HUES64 (cell line): ENCODE measurements around the gene P2RX5. TPM values are rescaled to one million over a fixed set of nuclear protein-coding genes. Genes with fewer than 3 reads are reported as not detected.
"Not testable (repeated sequence)": the region's sequence is repeated elsewhere in the genome, so short reads cannot be mapped to it uniquely, and the experiment has no call there.

Experiments
- H3K27ac ChIP-seq: 2 replicates; pipeline ENCODE4 v1.7.0; 2013; ENCODE audit warnings: low read depth, low read length, inconsistent platforms
- H3K27me3 ChIP-seq: 2 replicates; pipeline ENCODE4 v1.6.1; 2013; ENCODE audit warnings: mild to moderate bottlenecking, low read length; ENCODE audit not compliant: insufficient read depth
- H3K36me3 ChIP-seq: 2 replicates; pipeline ENCODE4 v1.6.1; 2013; ENCODE audit warnings: mild to moderate bottlenecking, low read length; ENCODE audit not compliant: insufficient read depth
- H3K4me1 ChIP-seq: 2 replicates; pipeline ENCODE4 v1.6.1; 2013; ENCODE audit warnings: mild to moderate bottlenecking, low read length, moderate library complexity; ENCODE audit not compliant: insufficient read depth
- H3K4me3 ChIP-seq: 2 replicates; pipeline ENCODE4 v1.5.1; 2013; ENCODE audit warnings: mild to moderate bottlenecking, low read length, moderate library complexity
- H3K9ac ChIP-seq: 2 replicates; pipeline ENCODE4 v1.6.1; 2013; ENCODE audit warnings: mild to moderate bottlenecking, low read depth, low read length
- H3K9me3 ChIP-seq: 2 replicates; pipeline ENCODE4 v1.6.1; 2013; ENCODE audit warnings: low read depth, low read length; ENCODE audit not compliant: insufficient read depth
- WGBS: fragments of 150-250, 120-280 bp; methylation state at CpG from one replicate; pipeline ENCODE4 v1.1.7; 2013; ENCODE audit warnings: missing lambda C conversion rate; 5-methylcytosine and 5-hydroxymethylcytosine counted together
- polyA plus RNA-seq, 2 experiments: library from polyadenylated mRNA; stranded (reverse); fragments of 50-300 nt; gene quantifications; one replicate each; pipeline ENCODE4 v1.2.3, GENCODE V29; 2013

Gene P2RX5
- 4.9 TPM for polyA plus RNA-seq (2013, experiment 1 of 2)
- 2.7 TPM for polyA plus RNA-seq (2013, experiment 2 of 2)

GRCh38 chr17:3695723-3696411 lies at the start of gene P2RX5:
Gene P2RX5, minus strand, starts transcription at chr17:3696155. Its CDS starts 150 bp downstream, at chr17:3696005.
- peak within 1 kb of the TSS; percentile 59; the same call in 1 of the 2 replicates for H3K9ac ChIP-seq
- H3K36me3 ChIP-seq = no peaks in the 10 kb centered on the region
- H3K4me1 ChIP-seq = peaks cover 8% of the 10 kb centered on the region; the same call in 1 of the 2 replicates
- WGBS = 1% methylated on average over 57 of the region's 65 CpGs
- H3K9me3 ChIP-seq = peaks cover 5% of the 10 kb centered on the region; the same call in 1 of the 2 replicates
- peak within 1 kb of the TSS; percentile 65 for H3K4me3 ChIP-seq
- peaks cover 49% of the 10 kb centered on the region for H3K27me3 ChIP-seq
- H3K27ac ChIP-seq = no peak within 1 kb of the TSS

GRCh38 chr17:3745071-3745470 lies 49.1 kb upstream of the P2RX5 start:
- Histone ChIP-seq H3K4me1 (no peaks in the 10 kb centered on the region), H3K9ac (no peak overlapping the region), H3K36me3 (no peaks in the 10 kb centered on the region), H3K27me3 (no peaks in the 10 kb centered on the region), H3K4me3 (no peak overlapping the region), H3K27ac (no peak overlapping the region), H3K9me3 (no peaks in the 10 kb centered on the region)
- WGBS = 92% methylated on average over 10 of the region's 10 CpGs

GRCh38 chr17:3744014-3744413 lies 48.1 kb upstream of the P2RX5 start:
- Histone ChIP-seq H3K4me1 (0 out of 2 replicates have a peak, but pooled peaks cover 2% of the 10 kb centered on the region), H3K36me3 (no peaks in the 10 kb centered on the region), H3K9me3 (no peaks in the 10 kb centered on the region), H3K9ac (no peak overlapping the region), H3K4me3 (no peak overlapping the region), H3K27me3 (no peaks in the 10 kb centered on the region), H3K27ac (no peak overlapping the region)
- WGBS = 93% methylated on average over 3 of the region's 3 CpGs

GRCh38 chr17:3740611-3741073 lies 44.7 kb upstream of the P2RX5 start:
- Histone ChIP-seq H3K9me3 (no peaks in the 10 kb centered on the region), H3K36me3 (no peaks in the 10 kb centered on the region), H3K27ac (no peak overlapping the region), H3K9ac (no peak overlapping the region), H3K27me3 (no peaks in the 10 kb centered on the region), H3K4me1 (peaks cover 13% of the 10 kb centered on the region; the same call in 1 of the 2 replicates), H3K4me3 (no peak overlapping the region)
- WGBS = 81% methylated on average over 12 of the region's 14 CpGs

- WGBS = 87% methylated on average over 15 of the region's 16 CpGs
- no peak overlapping the region for H3K27ac ChIP-seq
- no peak overlapping the region for H3K9ac ChIP-seq
- no peaks in the 10 kb centered on the region for H3K27me3 ChIP-seq
- H3K9me3 ChIP-seq = no peaks in the 10 kb centered on the region
- no peaks in the 10 kb centered on the region for H3K36me3 ChIP-seq
- peaks cover 13% of the 10 kb centered on the region; the same call in 1 of the 2 replicates for H3K4me1 ChIP-seq
- no peak overlapping the region for H3K4me3 ChIP-seq
Measured at GRCh38 chr17:3739422-3740124, 43.6 kb upstream of the P2RX5 start.

- Histone ChIP-seq H3K4me3 (no peak overlapping the region), H3K36me3 (no peaks in the 10 kb centered on the region), H3K27ac (no peak overlapping the region), H3K4me1 (peaks cover 13% of the 10 kb centered on the region; the same call in 1 of the 2 replicates), H3K9me3 (no peaks in the 10 kb centered on the region), H3K9ac (no peak overlapping the region), H3K27me3 (no peaks in the 10 kb centered on the region)
- WGBS = 65% methylated on average over 16 of the region's 16 CpGs
Measured at GRCh38 chr17:3738562-3739295, 42.8 kb upstream of the P2RX5 start.

GRCh38 chr17:3735515-3735914 lies 39.6 kb upstream of the P2RX5 start:
- Histone ChIP-seq H3K27me3 (no peaks in the 10 kb centered on the region), H3K36me3 (no peaks in the 10 kb centered on the region), H3K4me1 (peaks cover 13% of the 10 kb centered on the region; the same call in 1 of the 2 replicates), H3K9ac (no peak overlapping the region), H3K9me3 (no peaks in the 10 kb centered on the region), H3K4me3 (no peak overlapping the region), H3K27ac (no peak overlapping the region)
- WGBS = 92% methylated on average over 8 of the region's 8 CpGs

GRCh38 chr17:3734911-3735276 lies 38.9 kb upstream of the P2RX5 start:
- WGBS = 96% methylated on average over 10 of the region's 10 CpGs
- H3K4me3 ChIP-seq, H3K36me3 ChIP-seq, H3K27ac ChIP-seq, H3K9me3 ChIP-seq, H3K27me3 ChIP-seq, H3K9ac ChIP-seq: not testable (repeated sequence)
- H3K4me1 ChIP-seq = peaks cover 13% of the 10 kb centered on the region; the same call in 1 of the 2 replicates

GRCh38 chr17:3732210-3732621 lies 36.3 kb upstream of the P2RX5 start:
- no peak overlapping the region for H3K27ac ChIP-seq
- peaks cover 11% of the 10 kb centered on the region for H3K36me3 ChIP-seq
- 65% methylated on average over 9 of the region's 9 CpGs for WGBS
- H3K27me3 ChIP-seq = no peaks in the 10 kb centered on the region
- no peaks in the 10 kb centered on the region for H3K9me3 ChIP-seq
- H3K4me3 ChIP-seq = no peak overlapping the region
- H3K9ac ChIP-seq = no peak overlapping the region
- no peaks in the 10 kb centered on the region; the same call in 1 of the 2 replicates for H3K4me1 ChIP-seq

- Histone ChIP-seq H3K27me3 (no peaks in the 10 kb centered on the region), H3K27ac (peak overlapping the region; percentile 71; the same call in 1 of the 2 replicates), H3K4me1 (no peaks in the 10 kb centered on the region; the same call in 1 of the 2 replicates), H3K9me3 (no peaks in the 10 kb centered on the region), H3K4me3 (no peak overlapping the region), H3K36me3 (peaks cover 20% of the 10 kb centered on the region), H3K9ac (no peak overlapping the region)
- WGBS = 58% methylated on average over 8 of the region's 9 CpGs
Measured at GRCh38 chr17:3730881-3731429, 35.0 kb upstream of the P2RX5 start.
